HEK293T (cell line): Measurements from ENCODE around the gene KLK1.
"Not testable (repeated sequence)": the region's sequence is repeated elsewhere in the genome, so short reads cannot be mapped to it uniquely, and the experiment has no call there.

Experiments used
- CTCF ChIA-PET: fragments of 350-600 bp; formaldehyde crosslinking; extraction: SDS; loops from one replicate; lab custom pipeline; 2021; ENCODE audit warnings: antibody characterized with exemption, inconsistent platforms; lab: Yijun Ruan, JAX
- POLR2A ChIA-PET: fragments of 350-600 bp; formaldehyde crosslinking; extraction: SDS; loops from one replicate; lab custom pipeline; 2020; ENCODE audit warnings: antibody characterized with exemption, inconsistent platforms; lab: Yijun Ruan, JAX
- DNase-seq: peaks from one replicate; pipeline ENCODE4 v3.0.0; 2012; ENCODE audit warnings: mixed read lengths; ENCODE audit errors: extremely low spot score
- ARNT ChIP-seq: fragments of 450-650 bp; IDR thresholded peaks from 2 replicates; pipeline ENCODE4 v1.6.1; 2017; ENCODE audit warnings: mild to moderate bottlenecking
- BHLHE40 ChIP-seq: fragments of 450-650 bp; IDR thresholded peaks from 2 replicates; pipeline ENCODE4 v1.6.1; 2016; ENCODE audit warnings: mild to moderate bottlenecking, moderate library complexity, borderline replicate concordance
- CTBP1 ChIP-seq: fragments of 450-650 bp; IDR thresholded peaks from 2 replicates; pipeline ENCODE4 v1.6.1; 2016; ENCODE audit warnings: borderline replicate concordance
- ELF4 ChIP-seq: fragments of 450-650 bp; IDR thresholded peaks from 2 replicates; pipeline ENCODE4 v1.6.1; 2017; ENCODE audit warnings: antibody characterized with exemption
- FOXA1 ChIP-seq: fragments of 450-650 bp; IDR thresholded peaks from 2 replicates; pipeline ENCODE4 v1.6.1; 2016; ENCODE audit warnings: mild to moderate bottlenecking
- FOXK2 ChIP-seq: fragments of 450-650 bp; IDR thresholded peaks from 2 replicates; pipeline ENCODE4 v1.6.1; 2016; ENCODE audit warnings: mild to moderate bottlenecking
- FOXM1 ChIP-seq: fragments of 450-650 bp; IDR thresholded peaks from 2 replicates; pipeline ENCODE4 v1.6.1; 2017; ENCODE audit warnings: mild to moderate bottlenecking, borderline replicate concordance
- HDGF ChIP-seq: fragments of 450-650 bp; IDR thresholded peaks from 2 replicates; pipeline ENCODE4 v1.6.1; 2017; ENCODE audit warnings: antibody characterized with exemption, borderline replicate concordance
- L3MBTL2 ChIP-seq: fragments of 450-650 bp; conservative IDR thresholded peaks from 2 replicates; pipeline ENCODE4 v1.6.1; 2016; ENCODE audit warnings: mild to moderate bottlenecking
- LEF1 ChIP-seq: fragments of 450-650 bp; IDR thresholded peaks from 2 replicates; pipeline ENCODE4 v1.6.1; 2017; ENCODE audit warnings: mild to moderate bottlenecking, borderline replicate concordance
- NFRKB ChIP-seq: fragments of 450-650 bp; IDR thresholded peaks from 2 replicates; pipeline ENCODE4 v1.6.1; 2016; ENCODE audit warnings: mild to moderate bottlenecking, moderate library complexity
- SP1 ChIP-seq: fragments of 450-650 bp; IDR thresholded peaks from 2 replicates; pipeline ENCODE4 v1.6.1; 2017
- SUZ12 ChIP-seq: fragments of 450-650 bp; IDR thresholded peaks from 2 replicates; pipeline ENCODE4 v1.6.1; 2016; ENCODE audit warnings: mild to moderate bottlenecking
- TARDBP ChIP-seq: fragments of 450-650 bp; IDR thresholded peaks from 2 replicates; pipeline ENCODE4 v1.6.1; 2016
- ZNF384 ChIP-seq: fragments of 450-650 bp; IDR thresholded peaks from 2 replicates; pipeline ENCODE4 v1.6.1; 2016
- TF ChIP-seq, protein P1 (sequence below): fragments of 450-650 bp; IDR thresholded peaks from 2 replicates; pipeline ENCODE4 v1.6.1; 2016

The KLK1 gene

DNA sequence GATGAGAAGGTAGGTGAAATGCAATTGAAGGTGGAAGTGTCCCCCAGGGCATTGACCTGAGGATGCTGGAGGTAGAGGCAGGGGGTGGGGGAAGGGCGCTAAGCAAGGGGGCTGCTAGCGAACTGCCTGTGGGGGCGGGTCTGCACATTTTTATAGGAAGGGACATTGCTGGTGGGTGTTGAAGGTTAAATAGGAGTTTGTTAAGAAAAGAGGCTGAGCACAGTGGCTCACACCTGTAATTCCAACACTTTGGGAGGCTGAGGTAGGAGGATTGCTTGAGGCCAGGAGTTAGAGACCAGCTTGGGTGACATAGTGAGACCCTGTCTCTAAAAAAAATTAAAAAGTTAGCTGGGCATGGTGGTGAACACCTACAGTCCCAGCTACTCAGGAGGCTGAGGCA, 38.9 kb downstream of the KLK1 start:
- DNase-seq = no peak
- POLR2A ChIA-PET = interaction anchor here (2.0 kb wide), 1 partner anchor 11 kb away, joined by 4 read pairs; no protein-coding TSS in a partner anchor
- TF ChIP-seq ZNF384 (no peak), SP1 (no peak), ARNT (no peak), NFRKB (no peak), TARDBP (no peak), LEF1 (no peak), FOXK2 (no peak), SUZ12 (no peak), FOXM1 (no peak), CTBP1 (no peak), FOXA1 (no peak), BHLHE40 (no peak), L3MBTL2 (no peak), ELF4 (no peak)
- CTCF ChIA-PET = interaction anchor here (0.6 to 0.9 kb wide), 2 partner anchors 11 to 570 kb away, joined by 3 read pairs; no protein-coding TSS in a partner anchor

DNA sequence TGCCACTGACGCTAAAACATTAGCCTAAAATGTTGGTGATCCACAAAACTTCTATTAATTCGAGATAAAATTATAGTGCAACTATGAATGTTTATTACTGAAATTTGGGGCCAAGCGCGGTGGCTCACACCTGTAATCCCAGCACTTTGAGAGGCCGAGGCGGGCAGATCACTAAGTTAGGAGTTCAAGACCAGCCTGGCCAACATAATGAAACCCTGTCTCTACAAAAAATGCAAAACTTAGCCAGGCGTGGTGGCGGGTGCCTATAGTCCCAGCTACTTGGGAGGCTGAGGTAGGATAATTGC, 39.8 kb downstream of the KLK1 start:
- ChIA-PET CTCF (interaction anchor here (0.6 to 0.8 kb wide), 2 partner anchors 80 to 571 kb away, joined by 3 to 5 read pairs; no protein-coding TSS in a partner anchor), POLR2A (interaction anchor here (2.0 kb wide), 1 partner anchor 11 kb away, joined by 4 read pairs; no protein-coding TSS in a partner anchor)
- DNase-seq = not testable (repeated sequence)

DNA sequence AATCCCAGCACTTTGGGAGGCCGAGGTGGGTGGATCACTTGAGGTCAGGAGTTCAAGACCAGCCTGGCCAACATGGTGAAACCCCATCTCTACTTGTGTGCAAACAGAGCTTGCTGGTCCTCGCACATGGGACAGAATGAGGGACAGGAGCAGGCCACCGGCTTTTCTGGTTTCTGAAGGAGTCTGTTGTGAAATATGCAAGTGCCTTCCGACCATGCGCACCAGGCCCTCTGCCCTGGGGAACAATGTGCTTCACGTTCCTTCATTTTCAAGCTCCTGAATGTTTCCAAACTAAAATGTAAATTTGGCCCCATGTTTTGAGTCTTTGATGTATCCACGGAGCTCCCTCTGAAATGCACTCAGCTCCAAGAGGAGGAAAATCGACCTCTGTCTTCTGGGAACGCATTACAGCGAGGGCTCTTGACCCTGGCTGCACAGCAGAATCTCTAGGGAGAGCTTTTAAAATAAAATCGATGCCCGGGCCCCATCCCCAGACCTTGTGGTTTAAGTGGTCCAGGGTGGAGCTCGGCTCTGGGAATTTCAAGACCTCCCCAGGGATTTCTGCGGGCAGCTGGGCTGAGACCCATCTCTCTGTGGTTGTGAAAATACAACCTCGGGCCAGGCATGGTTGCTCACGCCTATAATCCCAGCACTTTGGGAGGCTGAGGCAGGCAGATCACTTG, 42.7 kb downstream of the KLK1 start:
- no peak for TF ChIP-seq ELF4
- TF ChIP-seq LEF1 = no peak
- TF ChIP-seq L3MBTL2 = no peak
- no peak for TF ChIP-seq ZNF384
- no peak for TF ChIP-seq FOXA1
- no peak for TF ChIP-seq CTBP1
- TF ChIP-seq SP1 = no peak
- TF ChIP-seq TARDBP = no peak
- no peak for TF ChIP-seq HDGF
- no peak for TF ChIP-seq FOXM1
- no peak for TF ChIP-seq ARNT
- no peak for TF ChIP-seq FOXK2
- TF ChIP-seq SUZ12 = no peak
- TF ChIP-seq, protein P1, sequence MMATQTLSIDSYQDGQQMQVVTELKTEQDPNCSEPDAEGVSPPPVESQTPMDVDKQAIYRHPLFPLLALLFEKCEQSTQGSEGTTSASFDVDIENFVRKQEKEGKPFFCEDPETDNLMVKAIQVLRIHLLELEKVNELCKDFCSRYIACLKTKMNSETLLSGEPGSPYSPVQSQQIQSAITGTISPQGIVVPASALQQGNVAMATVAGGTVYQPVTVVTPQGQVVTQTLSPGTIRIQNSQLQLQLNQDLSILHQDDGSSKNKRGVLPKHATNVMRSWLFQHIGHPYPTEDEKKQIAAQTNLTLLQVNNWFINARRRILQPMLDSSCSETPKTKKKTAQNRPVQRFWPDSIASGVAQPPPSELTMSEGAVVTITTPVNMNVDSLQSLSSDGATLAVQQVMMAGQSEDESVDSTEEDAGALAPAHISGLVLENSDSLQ = no peak
- no peak for TF ChIP-seq NFRKB
- TF ChIP-seq BHLHE40 = no peak
- ChIA-PET POLR2A (interaction anchor here (2.5 kb wide), 1 partner anchor 56 kb away, joined by 12 read pairs; no protein-coding TSS in a partner anchor), CTCF (interaction anchor here (0.7 to 2.4 kb wide), 6 partner anchors 31 to 111 kb away, joined by 3 to 12 read pairs (median 4); no protein-coding TSS in a partner anchor)
- DNase-seq = no peak

DNA sequence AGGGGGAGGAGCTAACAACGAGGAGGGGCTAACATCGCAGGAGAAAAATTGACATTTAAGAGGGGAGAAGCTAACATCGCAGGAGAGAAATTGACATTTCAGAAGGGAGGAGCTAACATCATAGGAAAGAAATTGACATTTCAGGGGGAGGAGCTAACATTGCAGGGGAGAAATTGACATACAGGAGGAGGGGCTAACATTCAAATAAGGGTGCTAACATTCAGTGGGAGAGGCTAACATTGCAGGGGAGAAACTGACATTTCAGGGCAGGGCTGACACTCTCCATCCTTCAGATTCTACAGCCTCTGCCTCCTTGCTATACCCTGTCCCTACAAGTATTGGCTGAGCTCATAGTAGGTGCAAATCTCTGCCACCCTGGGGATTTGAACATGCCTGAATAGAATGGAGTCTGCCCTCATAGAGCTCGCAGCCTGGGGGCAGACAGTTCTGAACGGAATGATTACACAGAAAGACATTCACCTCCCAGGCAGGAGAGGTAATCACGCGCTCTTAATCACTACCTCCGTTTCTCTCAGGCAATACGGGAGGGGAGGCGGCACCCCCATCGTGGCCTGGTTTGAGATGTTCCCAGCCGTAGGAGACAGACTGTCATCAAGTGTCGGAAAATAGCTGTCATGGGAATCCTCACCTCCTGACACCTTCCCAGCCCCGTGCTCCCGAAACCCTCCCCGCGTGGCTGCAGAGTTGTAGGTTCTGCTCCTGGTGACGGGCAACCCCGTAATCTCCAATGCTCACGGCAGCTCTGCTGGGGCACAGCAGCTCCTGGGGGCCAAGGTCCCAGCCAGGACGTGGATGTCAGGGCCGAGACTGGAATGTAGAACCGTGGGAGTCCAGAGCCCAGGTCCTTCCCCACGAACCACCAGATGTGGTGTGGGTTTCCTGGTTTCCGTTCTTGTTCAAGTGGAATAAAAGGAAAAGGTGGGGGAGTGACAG, 43.8 kb downstream of the KLK1 start:
- TF ChIP-seq ARNT (no peak), SUZ12 (no peak), SP1 (no peak), L3MBTL2 (no peak), FOXK2 (no peak), ELF4 (no peak), NFRKB (no peak), LEF1 (no peak)
- TF ChIP-seq, protein P1 = no peak
- CTCF ChIA-PET = interaction anchor here (0.8 to 2.4 kb wide), 6 partner anchors 17 to 224 kb away, joined by 3 to 12 read pairs (median 4); no protein-coding TSS in a partner anchor
- DNase-seq = no peak
- POLR2A ChIA-PET = interaction anchor here (0.8 to 2.5 kb wide), 5 partner anchors 20 to 74 kb away, joined by 3 to 12 read pairs (median 3); no protein-coding TSS in a partner anchor

DNA sequence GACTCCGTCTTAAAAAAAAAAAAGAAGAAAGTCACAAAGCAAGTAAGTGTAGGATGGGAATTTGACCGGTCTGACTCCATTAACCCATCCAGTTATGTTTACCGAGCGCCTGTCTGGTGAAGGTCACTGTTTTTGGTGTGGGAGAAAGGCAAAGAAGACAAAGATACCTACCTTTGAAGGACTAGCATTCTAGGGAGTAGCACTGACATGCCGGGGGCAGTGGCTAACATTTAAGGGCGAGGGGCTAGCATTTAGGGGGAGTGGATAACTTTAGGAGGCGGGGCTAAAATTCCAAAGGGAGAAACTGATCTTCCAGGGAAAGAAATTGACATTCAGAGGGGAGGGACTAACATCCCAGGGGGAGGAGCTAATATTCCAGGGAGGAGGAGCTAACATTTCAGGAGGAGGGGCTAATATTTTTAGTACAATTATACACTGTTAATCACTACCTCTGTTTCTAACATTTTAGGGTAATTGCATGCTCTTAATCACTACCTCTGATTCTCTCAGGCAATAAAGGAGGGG, 44.6 kb downstream of the KLK1 start:
- POLR2A ChIA-PET = interaction anchor here (0.8 to 2.5 kb wide), 6 partner anchors 19 to 74 kb away, joined by 3 to 12 read pairs (median 3); no protein-coding TSS in a partner anchor
- DNase-seq = no peak
- CTCF ChIA-PET = interaction anchor here (0.8 to 2.4 kb wide), 5 partner anchors 18 to 223 kb away, joined by 3 to 12 read pairs (median 4); no protein-coding TSS in a partner anchor
- no peak for TF ChIP-seq ZNF384
- no peak for TF ChIP-seq SUZ12
- no peak for TF ChIP-seq FOXM1
- TF ChIP-seq FOXA1 = no peak
- TF ChIP-seq ELF4 = no peak
- no peak for TF ChIP-seq LEF1
- TF ChIP-seq TARDBP = no peak
- no peak for TF ChIP-seq L3MBTL2
- no peak for TF ChIP-seq ARNT
- no peak for TF ChIP-seq SP1
- no peak for TF ChIP-seq HDGF
- no peak for TF ChIP-seq NFRKB
- TF ChIP-seq BHLHE40 = no peak
- no peak for TF ChIP-seq FOXK2
- TF ChIP-seq CTBP1 = no peak
- TF ChIP-seq, protein P1 = no peak
